Testis (tissue), 3 donors: ENCODE measurements around the gene TSPAN11. TPM values are rescaled to one million over a fixed set of nuclear protein-coding genes. Genes with fewer than 3 reads are reported as not detected.

ENCODE experiments used
- DNase-seq: peaks from one replicate; pipeline ENCODE4 v3.0.0-alpha.2; 2019
- H3K27ac ChIP-seq, 2 donors: fragments of 200-600 bp; sonication (generic); one replicate each; pipeline ENCODE4 v1.5.1; 2019
- H3K27me3 ChIP-seq: fragments of 200-600 bp; sonication (generic); one replicate; pipeline ENCODE4 v1.5.1; 2019
- H3K36me3 ChIP-seq: fragments of 200-600 bp; sonication (generic); one replicate; pipeline ENCODE4 v1.5.1; 2017; ENCODE audit warnings: low read depth; ENCODE audit errors: missing control alignments
- H3K4me1 ChIP-seq: fragments of 200-600 bp; sonication (generic); one replicate; pipeline ENCODE4 v1.5.1; 2019
- H3K4me3 ChIP-seq, 2 donors: fragments of 200-600 bp; sonication (generic); one replicate each; pipeline ENCODE4 v1.5.1; 2017 to 2019
- H3K9me3 ChIP-seq: fragments of 200-600 bp; sonication (generic); one replicate; pipeline ENCODE4 v1.5.1; 2017
- POLR2A ChIP-seq: fragments of 450-650 bp; IDR thresholded peaks from one replicate; pipeline ENCODE4 v1.6.1; 2017; ENCODE audit warnings: antibody characterized with exemption, mild to moderate bottlenecking, moderate library complexity
- WGBS, 2 donors: methylation state at CpG; one replicate each; pipeline ENCODE4 v1.1.5; 2018; 5-methylcytosine and 5-hydroxymethylcytosine counted together
- intact Hi-C: fragments of 100-400 bp; cut with DNase I; formaldehyde crosslinking; loops from one replicate; pipeline ENCODE4 v1.15.1; 2023; ENCODE audit warnings: low total_unique reads
- polyA plus RNA-seq: library from polyadenylated mRNA; stranded (reverse); fragments of 350-450 nt; fragmentation: Illumina TruSeq; extraction: RNeasy Lipid Tissue Mini Kit (QIAGEN cat#74804); gene quantifications from one replicate; pipeline ENCODE4 v1.2.3, GENCODE V29; 2014; ENCODE audit warnings: low read depth, low replicate concordance; ENCODE audit not compliant: insufficient read depth
- total RNA-seq, 2 donors: library from RNA; depleted of rRNA; stranded (reverse); fragments of >200 nt; gene quantifications; one replicate each; pipeline ENCODE4 v1.2.3, GENCODE V29; 2016
- TF ChIP-seq, protein P1 (sequence below), 3 experiments: fragments of 450-650 bp in 2 of 3; fragments of 200-600 bp in 1 of 3; sonication (generic) in 1 of 3; IDR thresholded peaks; one replicate each; pipeline ENCODE4 v1.5.1; 2016 to 2019; ENCODE audit warnings: antibody characterized with exemption in 3 of 3, mild to moderate bottlenecking in 2 of 3, moderate library complexity in 1 of 3

The TSPAN11 gene
- total and polyA plus RNA-seq, 3 donors from 2014 or later: 2.4 to 2.7 (median 2.7) TPM

GRCh38 chr12:30880813-30881212, 45.7 kb upstream of the TSPAN11 start:
- H3K9me3 ChIP-seq: no peaks in the 10 kb centered on the region
- H3K27me3 ChIP-seq: no peaks in the 10 kb centered on the region
- no peak overlapping the region for H3K4me3 ChIP-seq
- H3K4me1 ChIP-seq: no peaks in the 10 kb centered on the region
- no peak for TF ChIP-seq POLR2A
- TF ChIP-seq, protein P1, sequence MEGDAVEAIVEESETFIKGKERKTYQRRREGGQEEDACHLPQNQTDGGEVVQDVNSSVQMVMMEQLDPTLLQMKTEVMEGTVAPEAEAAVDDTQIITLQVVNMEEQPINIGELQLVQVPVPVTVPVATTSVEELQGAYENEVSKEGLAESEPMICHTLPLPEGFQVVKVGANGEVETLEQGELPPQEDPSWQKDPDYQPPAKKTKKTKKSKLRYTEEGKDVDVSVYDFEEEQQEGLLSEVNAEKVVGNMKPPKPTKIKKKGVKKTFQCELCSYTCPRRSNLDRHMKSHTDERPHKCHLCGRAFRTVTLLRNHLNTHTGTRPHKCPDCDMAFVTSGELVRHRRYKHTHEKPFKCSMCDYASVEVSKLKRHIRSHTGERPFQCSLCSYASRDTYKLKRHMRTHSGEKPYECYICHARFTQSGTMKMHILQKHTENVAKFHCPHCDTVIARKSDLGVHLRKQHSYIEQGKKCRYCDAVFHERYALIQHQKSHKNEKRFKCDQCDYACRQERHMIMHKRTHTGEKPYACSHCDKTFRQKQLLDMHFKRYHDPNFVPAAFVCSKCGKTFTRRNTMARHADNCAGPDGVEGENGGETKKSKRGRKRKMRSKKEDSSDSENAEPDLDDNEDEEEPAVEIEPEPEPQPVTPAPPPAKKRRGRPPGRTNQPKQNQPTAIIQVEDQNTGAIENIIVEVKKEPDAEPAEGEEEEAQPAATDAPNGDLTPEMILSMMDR (IDR thresholded peaks at IDR 0.05): no peak
- intact Hi-C loops: no loop called here
- H3K27ac ChIP-seq: no peak overlapping the region
- no peak for DNase-seq
- WGBS, 2 donors: 91 to 94% methylated on average over 3 of the region's 3 CpGs
- no peaks in the 10 kb centered on the region for H3K36me3 ChIP-seq

DNA sequence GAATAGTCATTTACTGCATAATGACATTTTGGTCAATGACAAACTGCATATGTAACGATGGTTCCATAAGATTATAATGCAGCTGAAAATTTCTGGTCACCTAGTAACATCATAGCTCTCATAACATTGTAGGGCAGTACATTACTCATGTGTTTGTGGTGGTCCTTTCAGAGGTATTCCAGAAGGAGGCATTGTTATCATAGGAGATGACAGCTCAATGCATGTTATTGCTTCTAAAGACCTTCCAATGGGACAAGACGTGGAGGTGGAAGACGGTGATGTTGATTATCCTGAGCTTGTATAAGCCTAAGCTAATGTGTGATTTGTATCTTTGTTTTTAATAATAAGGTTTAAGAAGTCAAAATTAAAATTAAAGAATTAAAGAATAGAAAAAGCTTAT, 43.8 kb upstream of the TSPAN11 start:
- Histone ChIP-seq H3K36me3 (no peaks in the 10 kb centered on the region), H3K4me1 (no peaks in the 10 kb centered on the region), H3K9me3 (no peaks in the 10 kb centered on the region), H3K27ac (no peak overlapping the region), H3K4me3 (no peak overlapping the region), H3K27me3 (no peaks in the 10 kb centered on the region)
- intact Hi-C loops: no loop called here
- 68 to 89% methylated on average over 3 of the region's 3 CpGs for WGBS, 2 donors
- DNase-seq: no peak
- TF ChIP-seq, protein P1 (IDR thresholded peaks at IDR 0.05): no peak
- TF ChIP-seq POLR2A: no peak

GRCh38 chr12:30884799-30885198, 41.7 kb upstream of the TSPAN11 start:
- no peak for DNase-seq
- intact Hi-C loops: no loop called here
- no peak for TF ChIP-seq POLR2A
- TF ChIP-seq, protein P1 (IDR thresholded peaks at IDR 0.05): no peak
- no peaks in the 10 kb centered on the region for H3K9me3 ChIP-seq
- no peaks in the 10 kb centered on the region for H3K27me3 ChIP-seq
- no peak overlapping the region for H3K4me3 ChIP-seq
- no peak overlapping the region for H3K27ac ChIP-seq
- no peaks in the 10 kb centered on the region for H3K4me1 ChIP-seq
- 65 to 84% methylated on average over 2 of the region's 2 CpGs for WGBS, 2 donors
- H3K36me3 ChIP-seq: no peaks in the 10 kb centered on the region

GRCh38 chr12:30885321-30885720, 41.2 kb upstream of the TSPAN11 start:
- no peak for DNase-seq
- intact Hi-C loops: no loop called here
- H3K4me3 ChIP-seq: no peak overlapping the region

GRCh38 chr12:30887226-30887625, 39.3 kb upstream of the TSPAN11 start:
- intact Hi-C loops: no loop called here

More at GRCh38 chr12:30885321-30885720, 41.2 kb upstream of the TSPAN11 start:
- no peaks in the 10 kb centered on the region for H3K27me3 ChIP-seq
- no peaks in the 10 kb centered on the region for H3K36me3 ChIP-seq
- no peak overlapping the region for H3K27ac ChIP-seq
- no peak for TF ChIP-seq POLR2A
- TF ChIP-seq, protein P1 (IDR thresholded peaks at IDR 0.05): no peak
- no peaks in the 10 kb centered on the region for H3K4me1 ChIP-seq
- 60 to 77% methylated on average over 1 to 2 of the region's 2 CpGs for WGBS, 2 donors
- H3K9me3 ChIP-seq: no peaks in the 10 kb centered on the region

More at GRCh38 chr12:30887226-30887625, 39.3 kb upstream of the TSPAN11 start:
- Histone ChIP-seq H3K27me3 (no peaks in the 10 kb centered on the region), H3K27ac (no peak overlapping the region), H3K36me3 (no peaks in the 10 kb centered on the region), H3K4me1 (no peaks in the 10 kb centered on the region), H3K9me3 (no peaks in the 10 kb centered on the region), H3K4me3 (no peak overlapping the region)
- no peak for TF ChIP-seq POLR2A
- TF ChIP-seq, protein P1 (IDR thresholded peaks at IDR 0.05): no peak
- no peak for DNase-seq
